Stimulated activated naive CD8-positive, alpha-beta T cell treated with anti-CD3 and anti-CD28 coated beads, Interleukin-15, amount 100 ng/mL, for 72 hours (primary cell): ENCODE measurements around the gene ID4.
A peak's percentile ranks its signal among the peaks of the same experiment; 100 is the strongest.

Experiments
- ATAC-seq: fragments of 150-1000 bp; cut with Tn5 transposase; 2 replicates; pipeline ENCODE4 v1.10.0; 2021; ENCODE audit warnings: mild to moderate bottlenecking, moderate library complexity
- DNase-seq, 2 donors: peaks; one replicate each; pipeline ENCODE4 v3.0.0; 2021 to 2022
- H3K27ac Mint-ChIP-seq, 2 donors: one replicate each; pipeline ENCODE4 v1.8.0; 2022; ENCODE audit warnings: mild to moderate bottlenecking in 2 of 2, mixed read lengths in 2 of 2, moderate library complexity in 2 of 2
- H3K27me3 Mint-ChIP-seq: one replicate; pipeline ENCODE4 v1.8.0; 2022; ENCODE audit warnings: mixed read lengths
- H3K4me1 Mint-ChIP-seq: one replicate; pipeline ENCODE4 v1.8.0; 2022; ENCODE audit warnings: mild to moderate bottlenecking, mixed read lengths
- H3K4me3 Mint-ChIP-seq, 2 donors: one replicate each; pipeline ENCODE4 v1.8.0; 2022; ENCODE audit warnings: mild to moderate bottlenecking in 2 of 2, mixed read lengths in 2 of 2, moderate library complexity in 1 of 2
- H3K9me3 Mint-ChIP-seq, 2 donors: one replicate each; pipeline ENCODE4 v1.8.0; 2022; ENCODE audit warnings: mixed read lengths in 2 of 2

The ID4 gene

GRCh38 chr6:19836799-19837510 is at the start of gene ID4:
ID4 (plus strand) TSS chr6:19837370; CDS start chr6:19837755, 385 bp downstream.
- no peak for DNase-seq
- H3K4me3 Mint-ChIP-seq = peak within 1 kb of the TSS in 1 of 2 donors; percentile 22
- peaks cover 14% of the 10 kb centered on the region for H3K4me1 Mint-ChIP-seq
- H3K27me3 Mint-ChIP-seq = peaks cover 59% of the 10 kb centered on the region
- no peaks in the 10 kb centered on the region for H3K9me3 Mint-ChIP-seq
- no peak within 1 kb of the TSS for H3K27ac Mint-ChIP-seq
- ATAC-seq = no peak

GRCh38 chr6:19788686-19789085 is 48.5 kb upstream of the ID4 start:
- no peaks in the 10 kb centered on the region for H3K9me3 Mint-ChIP-seq
- no peak overlapping the region for H3K27ac Mint-ChIP-seq
- no peaks in the 10 kb centered on the region for H3K27me3 Mint-ChIP-seq
- H3K4me3 Mint-ChIP-seq = no peak overlapping the region
- ATAC-seq (no peak), DNase-seq (no peak)
- H3K4me1 Mint-ChIP-seq = no peaks in the 10 kb centered on the region

- Mint-ChIP-seq H3K27me3 (no peaks in the 10 kb centered on the region), H3K4me3 (no peak overlapping the region), H3K4me1 (no peaks in the 10 kb centered on the region), H3K9me3 (no peaks in the 10 kb centered on the region), H3K27ac (no peak overlapping the region)
- no peak for DNase-seq
- ATAC-seq = no peak
Measured at GRCh38 chr6:19789100-19789803, 47.9 kb upstream of the ID4 start.

- H3K9me3 Mint-ChIP-seq = peaks cover 0 to 4% of the 10 kb centered on the region in 2 donors
- H3K4me3 Mint-ChIP-seq = no peak overlapping the region
- H3K4me1 Mint-ChIP-seq = no peaks in the 10 kb centered on the region
- ATAC-seq = no peak
- no peak for DNase-seq
- H3K27me3 Mint-ChIP-seq = no peaks in the 10 kb centered on the region
- no peak overlapping the region for H3K27ac Mint-ChIP-seq
Measured at GRCh38 chr6:19791267-19791666, 45.9 kb upstream of the ID4 start.

- no peak overlapping the region for H3K27ac Mint-ChIP-seq
- no peak overlapping the region for H3K4me3 Mint-ChIP-seq
- no peaks in the 10 kb centered on the region for H3K27me3 Mint-ChIP-seq
- peaks cover 0 to 18% of the 10 kb centered on the region in 2 donors for H3K9me3 Mint-ChIP-seq
- ATAC-seq = no peak
- DNase-seq = no peak
- no peaks in the 10 kb centered on the region for H3K4me1 Mint-ChIP-seq
Measured at GRCh38 chr6:19795211-19795610, 42.0 kb upstream of the ID4 start.

- H3K9me3 Mint-ChIP-seq = peaks cover 0 to 18% of the 10 kb centered on the region in 2 donors
- DNase-seq = no peak
- H3K27ac Mint-ChIP-seq = no peak overlapping the region
- no peaks in the 10 kb centered on the region for H3K4me1 Mint-ChIP-seq
- H3K4me3 Mint-ChIP-seq = no peak overlapping the region
- no peak for ATAC-seq
- peaks cover 3% of the 10 kb centered on the region for H3K27me3 Mint-ChIP-seq
Measured at GRCh38 chr6:19796452-19796851, 40.7 kb upstream of the ID4 start.

- Mint-ChIP-seq H3K4me3 (no peak overlapping the region), H3K9me3 (peaks cover 0 to 18% of the 10 kb centered on the region in 2 donors), H3K27me3 (peaks cover 19% of the 10 kb centered on the region), H3K27ac (no peak overlapping the region), H3K4me1 (no peaks in the 10 kb centered on the region)
- DNase-seq = no peak
- no peak for ATAC-seq
Measured at GRCh38 chr6:19798362-19798761, 38.8 kb upstream of the ID4 start.

GRCh38 chr6:19802656-19803055 is 34.5 kb upstream of the ID4 start:
- Mint-ChIP-seq H3K27ac (no peak overlapping the region), H3K27me3 (peaks cover 54% of the 10 kb centered on the region), H3K4me3 (no peak overlapping the region)

GRCh38 chr6:19803331-19804204 is 33.6 kb upstream of the ID4 start:
- H3K4me3 Mint-ChIP-seq = peak overlapping the region in 1 of 2 donors; percentile 73
- peaks cover 17% of the 10 kb centered on the region for H3K4me1 Mint-ChIP-seq
- peaks cover 54% of the 10 kb centered on the region for H3K27me3 Mint-ChIP-seq
- H3K27ac Mint-ChIP-seq = no peak overlapping the region
- DNase-seq = no peak
- H3K9me3 Mint-ChIP-seq = no peaks in the 10 kb centered on the region
- no peak for ATAC-seq

More at GRCh38 chr6:19802656-19803055, 34.5 kb upstream of the ID4 start:
- H3K4me1 Mint-ChIP-seq = peaks cover 17% of the 10 kb centered on the region
- peaks cover 0 to under 1% of the 10 kb centered on the region in 2 donors for H3K9me3 Mint-ChIP-seq
- ATAC-seq (no peak), DNase-seq (no peak)

GRCh38 chr6:19804205-19805128 is 32.7 kb upstream of the ID4 start:
- Mint-ChIP-seq H3K9me3 (no peaks in the 10 kb centered on the region), H3K27ac (no peak overlapping the region), H3K4me1 (peaks cover 17% of the 10 kb centered on the region), H3K27me3 (peaks cover 54% of the 10 kb centered on the region), H3K4me3 (peak overlapping the region; percentile 73 to 82)
- ATAC-seq (peak; percentile 93), DNase-seq (peak; percentile 60 to 69)

- peak; percentile 2 for ATAC-seq
- DNase-seq = no peak
- Mint-ChIP-seq H3K4me1 (peaks cover 17% of the 10 kb centered on the region), H3K4me3 (peak overlapping the region; percentile 70 to 82), H3K9me3 (no peaks in the 10 kb centered on the region), H3K27ac (no peak overlapping the region), H3K27me3 (peaks cover 54% of the 10 kb centered on the region)
Measured at GRCh38 chr6:19805129-19805481, 32.1 kb upstream of the ID4 start.

GRCh38 chr6:19806971-19807396 is 30.2 kb upstream of the ID4 start:
- peaks cover 46% of the 10 kb centered on the region for H3K27me3 Mint-ChIP-seq
- no peaks in the 10 kb centered on the region for H3K9me3 Mint-ChIP-seq
- ATAC-seq (no peak), DNase-seq (no peak)
- no peak overlapping the region for H3K4me3 Mint-ChIP-seq
- peaks cover 17% of the 10 kb centered on the region for H3K4me1 Mint-ChIP-seq
- no peak overlapping the region for H3K27ac Mint-ChIP-seq

GRCh38 chr6:19811397-19812079 is 25.6 kb upstream of the ID4 start:
- Mint-ChIP-seq H3K9me3 (peaks cover 0 to 6% of the 10 kb centered on the region in 2 donors), H3K4me1 (no peaks in the 10 kb centered on the region), H3K4me3 (no peak overlapping the region), H3K27ac (no peak overlapping the region), H3K27me3 (peaks cover 4% of the 10 kb centered on the region)
- no peak for DNase-seq
- ATAC-seq = no peak

GRCh38 chr6:19812512-19813119 is 24.6 kb upstream of the ID4 start:
- no peaks in the 10 kb centered on the region for H3K4me1 Mint-ChIP-seq
- DNase-seq = no peak
- no peak for ATAC-seq
- no peak overlapping the region for H3K27ac Mint-ChIP-seq
- no peak overlapping the region for H3K4me3 Mint-ChIP-seq
- H3K27me3 Mint-ChIP-seq = no peaks in the 10 kb centered on the region
- H3K9me3 Mint-ChIP-seq = peaks cover 6 to 9% of the 10 kb centered on the region in 2 donors
